Gastrocnemius medialis (tissue), 4 donors: Measurements from ENCODE around the gene AFDN. TPM values are rescaled to one million over a fixed set of nuclear protein-coding genes. Genes with fewer than 3 reads are reported as not detected.

Experiments used
- ATAC-seq, 2 donors: fragments of 150-250 bp; one replicate each; pipeline ENCODE4 v1.9.1; 2016
- DNase-seq, 2 donors: peaks; one replicate each; pipeline ENCODE4 v3.0.0-alpha.2; 2019
- H3K27ac ChIP-seq, 4 donors: fragments of 200-600 bp; sonication (generic); 1 replicate in 1 of 4; 2 replicates in 3 of 4; pipeline ENCODE4 v1.5.1; 2016 to 2018; ENCODE audit warnings: mild to moderate bottlenecking in 2 of 4, moderate library complexity in 1 of 4
- H3K27me3 ChIP-seq, 3 donors: fragments of 200-600 bp; sonication (generic) in 2 of 3; 1 replicate in 1 of 3; 2 replicates in 2 of 3; pipeline versions ENCODE4 v1.5.1 to v1.6.0; 2016 to 2019; ENCODE audit warnings: mild to moderate bottlenecking in 1 of 3, moderate library complexity in 1 of 3
- H3K36me3 ChIP-seq, 2 donors: fragments of 200-600 bp; sonication (generic) in 1 of 2; one replicate each; pipeline ENCODE4 v1.5.1; 2017 to 2018
- H3K4me1 ChIP-seq, 2 donors: fragments of 200-600 bp; sonication (generic) in 1 of 2; one replicate each; pipeline ENCODE4 v1.5.1; 2016 to 2017; ENCODE audit warnings: mild to moderate bottlenecking in 2 of 2
- H3K4me3 ChIP-seq, 4 donors: fragments of 200-600 bp; sonication (generic) in 3 of 4; 1 replicate in 1 of 4; 2 replicates in 3 of 4; pipeline ENCODE4 v1.5.1; 2016 to 2019; ENCODE audit warnings: mild to moderate bottlenecking in 2 of 4
- H3K9me3 ChIP-seq, 3 donors: fragments of 200-600 bp; sonication (generic) in 2 of 3; 1 replicate in 1 of 3; 2 replicates in 2 of 3; pipeline ENCODE4 v1.5.1; 2016 to 2019
- POLR2A ChIP-seq, 2 donors: fragments of 450-650 bp; IDR thresholded peaks; one replicate each; pipeline ENCODE4 v1.6.1; 2017; ENCODE audit warnings: antibody characterized with exemption in 2 of 2, mild to moderate bottlenecking in 2 of 2, moderate library complexity in 2 of 2
- in situ Hi-C, 4 donors: fragments of 200-750 bp; cut with MboI; loops; one replicate each; pipeline versions ENCODE4 v1.15.0 to v1.8.0; 2017; ENCODE audit warnings: low sequenced_read_pairs in 4 of 4
- intact Hi-C: fragments of 100-400 bp; cut with DNase I; formaldehyde crosslinking; loops from one replicate; pipeline ENCODE4 v1.15.1; 2023; ENCODE audit warnings: low total_unique reads
- total RNA-seq, 4 donors: library from RNA; depleted of rRNA; stranded (reverse); fragments of >200 nt; gene quantifications; one replicate each; pipeline versions ENCODE4 v1.1.0 to v1.2.3, GENCODE V29; 2016
- TF ChIP-seq, protein P1 (sequence below), 5 experiments: fragments of 450-650 bp in 3 of 5; fragments of 200-600 bp in 2 of 5; sonication (generic) in 2 of 5; IDR thresholded peaks in 4 of 5; conservative IDR thresholded peaks in 1 of 5; 1 replicate in 4 of 5; 2 replicates in 1 of 5; pipeline ENCODE4 v1.5.1; 2016 to 2019; ENCODE audit warnings: antibody characterized with exemption in 5 of 5, mild to moderate bottlenecking in 3 of 5, moderate library complexity in 3 of 5

AFDN gene
- total RNA-seq, 4 donors from 2014 or later = 22.2 to 66.0 (median 30.0) TPM

DNA sequence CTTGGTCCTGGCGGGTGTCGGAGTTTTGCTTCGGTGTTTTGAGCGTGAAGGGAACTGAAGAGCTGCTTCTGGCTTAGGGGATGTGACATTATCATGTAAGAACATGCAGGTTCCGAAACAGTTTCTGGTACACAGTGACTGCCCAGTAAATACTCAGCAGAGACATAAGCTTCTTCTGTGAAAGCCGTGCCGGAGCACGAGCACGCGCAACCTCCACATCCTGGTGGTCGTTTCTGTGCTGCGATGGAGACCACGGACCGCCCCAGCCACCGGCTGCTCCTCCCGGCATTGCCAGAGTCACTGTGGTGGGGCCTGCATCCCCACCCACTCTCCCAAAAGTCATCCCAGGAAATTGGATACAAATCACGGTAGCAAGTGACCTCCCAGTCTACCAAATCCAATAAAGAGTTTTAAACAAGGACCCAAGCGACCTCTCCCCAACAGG lies 189.5 kb downstream of the AFDN start:
- in situ Hi-C loops (no loop called here), intact Hi-C loops (no loop called here)
- Histone ChIP-seq H3K4me3 (no peak overlapping the region), H3K27ac (no peak overlapping the region), H3K9me3 (peaks cover 0 to 4% (median 0%) of the 10 kb centered on the region in 3 donors), H3K36me3 (no peaks in the 10 kb centered on the region), H3K27me3 (peaks cover 0 to 2% (median 0%) of the 10 kb centered on the region in 3 donors), H3K4me1 (no peaks in the 10 kb centered on the region)
- DNase-seq (no peak), ATAC-seq (no peak)
- no peak for TF ChIP-seq POLR2A (IDR thresholded peaks at IDR 0.05)
- TF ChIP-seq, protein P1, sequence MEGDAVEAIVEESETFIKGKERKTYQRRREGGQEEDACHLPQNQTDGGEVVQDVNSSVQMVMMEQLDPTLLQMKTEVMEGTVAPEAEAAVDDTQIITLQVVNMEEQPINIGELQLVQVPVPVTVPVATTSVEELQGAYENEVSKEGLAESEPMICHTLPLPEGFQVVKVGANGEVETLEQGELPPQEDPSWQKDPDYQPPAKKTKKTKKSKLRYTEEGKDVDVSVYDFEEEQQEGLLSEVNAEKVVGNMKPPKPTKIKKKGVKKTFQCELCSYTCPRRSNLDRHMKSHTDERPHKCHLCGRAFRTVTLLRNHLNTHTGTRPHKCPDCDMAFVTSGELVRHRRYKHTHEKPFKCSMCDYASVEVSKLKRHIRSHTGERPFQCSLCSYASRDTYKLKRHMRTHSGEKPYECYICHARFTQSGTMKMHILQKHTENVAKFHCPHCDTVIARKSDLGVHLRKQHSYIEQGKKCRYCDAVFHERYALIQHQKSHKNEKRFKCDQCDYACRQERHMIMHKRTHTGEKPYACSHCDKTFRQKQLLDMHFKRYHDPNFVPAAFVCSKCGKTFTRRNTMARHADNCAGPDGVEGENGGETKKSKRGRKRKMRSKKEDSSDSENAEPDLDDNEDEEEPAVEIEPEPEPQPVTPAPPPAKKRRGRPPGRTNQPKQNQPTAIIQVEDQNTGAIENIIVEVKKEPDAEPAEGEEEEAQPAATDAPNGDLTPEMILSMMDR (IDR thresholded peaks at IDR 0.05 in 4 of 5, conservative IDR thresholded peaks at IDR 0.05 in 1 of 5) = no peak

DNA sequence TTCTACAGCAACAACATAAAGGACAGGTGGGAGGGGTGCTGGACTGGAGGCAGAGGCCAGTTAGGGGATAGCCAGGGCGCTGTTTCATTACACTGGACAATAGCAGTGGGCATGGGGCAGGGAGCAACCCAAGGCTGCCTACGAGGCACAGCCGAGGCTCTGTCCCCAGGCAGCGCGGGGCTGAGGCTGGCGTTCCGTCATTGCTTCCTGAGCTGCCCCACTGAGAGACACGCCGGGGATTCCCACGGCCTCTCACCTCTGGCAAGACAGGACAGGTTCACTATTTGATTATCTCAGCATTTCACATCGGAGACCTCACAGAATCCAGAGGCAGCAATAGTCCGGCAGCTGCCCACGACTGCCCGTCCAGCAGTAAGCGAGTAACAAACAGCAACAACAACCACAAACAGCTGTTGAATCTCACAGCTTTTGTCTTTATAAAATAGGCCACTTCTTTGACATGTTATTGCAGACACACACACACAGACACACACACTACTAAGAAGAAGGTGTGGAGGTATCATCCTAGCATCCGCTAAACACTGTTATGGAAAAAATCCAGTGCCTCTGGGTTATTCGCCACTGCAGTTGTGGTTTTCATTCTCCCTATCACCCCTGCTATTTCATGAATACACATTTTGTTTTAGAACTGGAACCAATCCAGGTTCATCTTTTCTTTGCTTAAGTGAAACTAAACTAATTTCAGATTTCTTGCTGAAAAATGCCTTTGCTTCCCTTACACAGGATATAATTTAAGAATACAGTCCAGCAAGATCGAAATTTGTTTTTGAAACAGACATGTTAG lies 190.2 kb downstream of the AFDN start:
- Histone ChIP-seq H3K27me3 (peaks cover 0 to 2% (median 0%) of the 10 kb centered on the region in 3 donors), H3K27ac (no peak overlapping the region), H3K36me3 (no peaks in the 10 kb centered on the region), H3K9me3 (no peaks in the 10 kb centered on the region), H3K4me1 (no peaks in the 10 kb centered on the region), H3K4me3 (no peak overlapping the region)
- no peak for DNase-seq
- in situ Hi-C loops (no loop called here), intact Hi-C loops (no loop called here)
- no peak for TF ChIP-seq POLR2A (IDR thresholded peaks at IDR 0.05)
- TF ChIP-seq, protein P1 (IDR thresholded peaks at IDR 0.05 in 4 of 5, conservative IDR thresholded peaks at IDR 0.05 in 1 of 5) = no peak
- no peak for ATAC-seq

DNA sequence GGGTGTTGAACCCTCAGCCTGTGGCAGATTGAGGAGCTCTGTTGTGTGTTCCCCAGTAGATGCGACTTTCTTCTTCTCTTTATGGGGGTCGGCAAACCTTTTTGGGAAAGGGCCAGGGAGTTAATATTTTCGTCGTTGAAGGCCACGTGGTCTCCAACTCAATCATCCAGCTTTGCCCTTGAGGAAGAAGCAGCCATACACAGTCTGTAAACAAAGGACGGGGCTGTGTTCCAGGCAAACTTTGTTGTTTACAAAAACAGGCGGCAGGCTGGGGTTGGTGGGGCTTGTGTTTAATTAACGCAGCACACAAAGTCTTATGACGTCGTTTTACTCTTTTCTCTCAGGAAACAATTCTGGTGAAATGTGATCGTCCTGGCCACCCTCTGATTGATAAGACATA lies 190.9 kb downstream of the AFDN start:
- intact Hi-C loops = no loop called here
- in situ Hi-C loops = no loop called here
- H3K9me3 ChIP-seq = no peaks in the 10 kb centered on the region
- no peak overlapping the region for H3K4me3 ChIP-seq
- ATAC-seq (no peak), DNase-seq (no peak)
- H3K27ac ChIP-seq = no peak overlapping the region
- no peak for TF ChIP-seq POLR2A (IDR thresholded peaks at IDR 0.05)
- TF ChIP-seq, protein P1 (IDR thresholded peaks at IDR 0.05 in 4 of 5, conservative IDR thresholded peaks at IDR 0.05 in 1 of 5) = no peak
- no peaks in the 10 kb centered on the region for H3K4me1 ChIP-seq
- peaks cover 0 to 2% (median 0%) of the 10 kb centered on the region in 3 donors for H3K27me3 ChIP-seq
- H3K36me3 ChIP-seq = no peaks in the 10 kb centered on the region

DNA sequence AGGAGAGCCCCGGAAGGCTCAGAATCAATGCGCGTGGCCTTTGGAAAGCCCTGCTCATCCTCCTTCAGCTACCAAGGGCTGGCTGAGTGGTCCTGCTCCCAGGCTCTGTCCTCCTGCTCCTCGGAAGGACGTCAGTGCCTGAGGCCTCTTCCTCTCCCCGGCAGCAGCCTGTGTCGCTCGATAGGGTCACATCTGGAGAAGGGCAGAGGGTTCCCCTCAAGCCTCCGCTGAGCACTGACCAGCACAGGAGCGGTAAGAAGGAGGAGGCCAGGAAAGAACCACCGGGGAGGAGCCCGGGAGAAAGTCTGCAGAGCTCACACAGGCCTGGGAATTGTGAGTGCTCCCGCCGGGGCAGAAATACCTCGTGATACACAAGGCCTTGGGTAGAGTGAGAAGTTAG lies 192.0 kb downstream of the AFDN start:
- Histone ChIP-seq H3K27ac (no peak overlapping the region), H3K9me3 (no peaks in the 10 kb centered on the region), H3K4me3 (no peak overlapping the region), H3K4me1 (no peaks in the 10 kb centered on the region), H3K36me3 (no peaks in the 10 kb centered on the region), H3K27me3 (peaks cover 0 to 2% (median 0%) of the 10 kb centered on the region in 3 donors)
- intact Hi-C loops (no loop called here), in situ Hi-C loops (no loop called here)
- ATAC-seq = no peak
- no peak for DNase-seq
- TF ChIP-seq POLR2A (IDR thresholded peaks at IDR 0.05) = no peak
- TF ChIP-seq, protein P1 (IDR thresholded peaks at IDR 0.05 in 4 of 5, conservative IDR thresholded peaks at IDR 0.05 in 1 of 5) = no peak
